Measurements from ENCODE around the gene SNORC.
A peak's percentile ranks its signal among the peaks of the same experiment; 100 is the strongest.
"Not testable (repeated sequence)": the region's sequence is repeated elsewhere in the genome, so short reads cannot be mapped to it uniquely, and the experiment has no call there.

SNORC gene

DNA sequence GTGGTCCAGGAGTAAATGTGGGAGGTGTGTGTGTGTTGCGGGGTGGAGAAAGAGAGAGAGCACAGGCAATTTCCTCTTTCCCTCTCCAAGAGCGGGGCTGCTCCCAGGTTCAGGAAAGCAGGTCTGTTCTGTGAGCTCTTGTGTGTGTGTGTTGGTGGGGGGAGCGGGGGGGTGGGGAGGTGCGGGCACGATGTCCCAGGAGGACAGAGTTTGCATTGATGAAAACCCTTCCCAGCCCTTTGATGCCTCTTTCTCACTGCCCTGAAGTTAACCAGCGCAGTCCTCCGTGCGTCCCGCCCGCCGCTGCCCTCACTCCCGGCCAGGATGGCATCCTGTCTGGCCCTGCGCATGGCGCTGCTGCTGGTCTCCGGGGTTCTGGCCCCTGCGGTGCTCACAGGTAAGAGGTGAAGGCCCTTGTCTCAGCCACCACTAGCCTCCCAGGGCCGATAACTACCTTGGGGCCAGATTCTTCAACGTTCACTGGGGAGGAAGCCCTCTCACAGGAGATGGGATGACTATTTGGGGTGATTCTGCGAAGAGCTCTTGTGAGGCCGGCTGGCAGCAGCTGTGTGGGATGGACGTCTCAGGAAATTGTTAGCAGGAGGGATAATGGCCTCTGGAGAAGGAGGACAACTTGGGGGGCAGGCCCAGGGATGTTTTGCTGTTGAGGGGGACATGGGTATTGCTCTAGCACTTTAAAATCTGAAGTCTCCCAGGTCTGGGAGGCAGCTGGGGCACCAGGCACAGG, at the start of gene SNORC:
Gene SNORC (plus strand): TSS at position 247 of the 748 bp plus-strand sequence. CDS start 78 bp downstream, at position 325.
- DNase-seq = no peak

DNA sequence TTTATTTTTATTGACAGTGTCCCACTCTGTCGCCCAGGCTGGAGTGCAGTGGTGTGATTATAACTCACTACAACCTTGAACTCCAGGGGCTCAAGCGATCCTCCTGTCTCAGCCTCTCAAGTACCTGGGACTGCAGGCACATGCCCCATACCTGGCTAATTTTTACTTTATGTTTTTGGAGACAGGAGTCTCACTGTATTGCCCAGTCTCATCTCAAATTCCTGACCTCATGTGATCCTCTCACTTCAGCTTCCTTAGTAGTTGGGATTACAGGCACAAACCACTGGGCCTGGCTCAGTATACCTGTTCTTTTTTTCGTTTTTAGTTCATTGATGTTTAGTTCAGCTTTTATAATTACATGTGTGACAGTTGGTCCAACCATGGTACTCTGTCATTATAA, 40.1 kb upstream of the SNORC start:
- DNase-seq = no peak

DNA sequence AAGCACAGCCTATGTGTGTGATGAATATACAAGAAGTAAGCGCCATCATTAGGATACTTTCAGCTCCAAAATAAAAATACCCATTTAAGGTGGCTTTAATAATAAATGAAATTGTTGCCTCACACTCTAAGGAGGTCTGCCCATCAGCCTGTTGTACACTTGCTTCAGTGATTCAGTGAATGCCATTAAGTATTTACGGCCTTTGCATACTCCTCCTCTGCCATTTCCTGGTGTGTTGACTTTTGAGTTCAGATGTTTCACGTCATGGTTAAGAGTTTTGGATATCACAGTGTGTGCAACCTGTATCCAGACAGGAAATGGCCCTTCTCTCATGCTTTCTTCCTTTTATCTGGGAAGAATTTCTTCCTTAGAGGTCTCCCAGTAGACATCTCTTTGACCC, 38.6 kb upstream of the SNORC start:
- DNase-seq = no peak

DNA sequence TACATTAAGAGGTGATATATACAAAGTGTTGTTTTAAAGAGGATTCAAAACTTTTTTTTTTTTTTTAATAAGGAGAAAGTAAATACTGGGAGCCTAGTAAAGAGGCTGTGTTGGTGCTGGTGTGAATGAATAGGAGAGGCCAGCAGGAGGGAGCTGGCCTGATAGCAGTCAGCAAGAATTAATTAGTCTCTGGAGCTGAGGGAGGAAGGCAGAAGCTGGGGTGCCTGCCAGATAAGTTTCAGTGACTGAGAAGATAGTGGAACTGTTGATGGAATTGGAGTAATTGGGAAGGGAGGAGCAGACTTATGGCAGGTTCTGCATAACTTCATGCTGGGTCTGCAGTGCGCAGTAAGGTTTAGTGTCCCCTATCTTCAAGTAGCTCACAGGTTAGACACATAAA, 36.2 kb upstream of the SNORC start:
- no peak for DNase-seq

DNA sequence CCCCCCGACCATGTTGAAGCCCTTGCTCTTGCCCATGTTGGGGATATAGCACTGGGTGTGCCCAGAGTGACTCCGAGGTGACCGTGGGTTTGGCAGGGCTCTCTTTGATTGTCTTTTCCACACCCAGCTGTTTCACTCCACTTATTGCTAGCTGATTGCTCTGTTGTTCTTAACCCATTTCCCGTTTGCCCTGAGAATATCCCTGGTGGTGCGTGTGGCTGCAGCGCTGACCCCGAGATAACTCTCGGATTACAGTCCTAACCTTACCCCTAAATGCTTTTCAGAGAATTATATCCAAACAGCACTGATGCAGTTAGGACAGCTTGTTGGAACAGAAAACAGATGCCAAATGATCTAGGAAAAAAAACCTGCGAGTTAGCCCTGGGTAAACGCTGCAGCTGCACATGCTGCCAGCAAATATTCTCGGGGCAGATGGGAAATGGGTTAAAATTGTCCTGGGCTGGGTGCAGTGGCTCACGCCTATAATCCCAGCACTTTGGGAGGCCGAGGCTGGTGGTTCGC, 34.3 kb upstream of the SNORC start:
- DNase-seq = peak; percentile 74

DNA sequence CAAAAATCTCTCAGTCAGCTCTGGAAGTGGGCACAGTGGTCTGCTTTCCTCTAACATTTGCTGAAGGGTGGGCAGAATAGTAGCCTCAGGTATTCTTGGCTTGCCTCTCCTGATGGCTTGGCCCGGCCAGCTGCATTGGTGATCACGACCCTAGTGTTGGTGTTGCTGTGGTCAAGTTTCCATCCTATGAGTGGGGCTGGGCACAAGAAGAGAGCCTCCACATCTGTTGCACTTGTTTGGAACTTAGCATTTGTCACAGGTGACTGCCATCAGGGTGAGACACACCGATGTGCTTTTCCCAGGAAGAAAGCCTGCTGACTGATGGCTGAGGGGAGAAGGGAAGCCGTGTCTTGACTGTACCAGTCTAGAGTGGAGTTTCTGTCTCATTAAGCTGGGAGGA, 33.1 kb upstream of the SNORC start:
- no peak for DNase-seq

DNA sequence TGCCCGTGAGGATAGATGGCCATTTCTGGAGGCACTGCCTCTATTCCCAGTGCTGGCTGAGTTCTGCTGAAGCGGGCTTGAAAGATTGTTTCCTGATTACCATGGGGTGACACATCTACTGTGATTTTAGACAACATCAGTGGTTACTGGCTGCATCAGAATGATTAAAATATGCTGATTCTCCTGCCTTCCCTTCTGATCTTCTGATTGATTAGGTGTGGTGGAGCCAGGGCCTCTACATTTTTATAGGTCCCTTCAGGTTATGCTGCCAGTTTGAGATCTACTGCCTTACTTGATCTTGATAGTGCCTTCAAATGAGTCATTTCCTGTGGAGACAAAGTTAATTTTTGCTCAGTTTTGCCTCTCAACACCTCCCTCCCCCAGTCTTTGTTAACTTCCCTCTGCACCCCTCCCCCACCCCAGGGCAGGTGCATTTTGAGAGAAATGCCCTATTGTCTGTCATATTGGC, 31.6 kb upstream of the SNORC start:
- no peak for DNase-seq

DNA sequence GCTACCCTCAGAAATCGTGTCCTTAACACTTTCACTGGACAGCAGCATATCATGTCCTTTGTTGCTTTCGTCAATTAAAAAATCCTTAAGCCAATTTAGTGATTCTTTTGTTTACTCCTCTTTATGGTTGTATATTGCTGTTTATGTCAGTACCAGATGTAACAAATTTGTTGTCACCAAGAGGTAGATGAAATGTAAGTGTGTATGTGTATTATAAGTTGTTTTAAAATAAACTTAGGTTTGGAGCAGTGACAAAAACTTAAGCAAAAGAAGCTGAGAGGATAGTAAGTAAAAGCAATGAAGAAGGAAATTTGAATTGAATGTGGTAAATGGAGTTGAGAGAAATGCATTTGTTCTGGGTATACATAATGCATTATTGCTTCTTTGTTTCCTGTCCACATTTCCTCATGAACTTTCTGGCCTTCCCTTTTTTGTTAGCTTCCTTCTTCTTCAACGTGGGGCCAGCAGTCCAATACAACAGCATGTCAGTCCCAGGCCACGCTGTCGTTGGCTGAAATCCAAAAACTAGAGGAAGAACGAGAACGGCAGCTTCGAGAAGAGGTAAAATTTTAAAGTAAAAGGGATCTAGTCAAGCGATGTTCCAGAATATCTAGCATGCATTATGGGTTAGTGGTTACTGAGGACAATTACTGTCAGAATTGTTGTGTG, 30.5 kb upstream of the SNORC start:
- no peak for DNase-seq

DNA sequence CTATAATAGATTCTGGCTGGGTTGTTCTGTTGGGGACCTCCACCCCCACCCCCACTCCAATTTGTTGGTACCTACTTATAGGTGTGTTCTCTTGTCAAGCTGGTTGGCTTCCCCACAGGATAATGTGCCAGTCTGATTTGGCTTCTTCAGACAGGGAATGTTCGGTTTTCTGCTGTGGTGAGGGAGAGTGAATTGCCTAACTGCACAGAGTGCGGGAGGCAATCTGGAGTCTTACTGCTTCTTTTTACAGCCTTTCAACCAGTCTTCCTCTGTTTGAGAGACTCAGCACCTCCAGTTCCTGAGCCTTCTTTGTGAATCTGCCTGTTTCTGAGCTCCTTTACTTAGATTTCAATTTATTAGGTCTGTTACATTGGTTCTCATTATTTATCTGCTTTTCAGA, 27.4 kb upstream of the SNORC start:
- DNase-seq = no peak

DNA sequence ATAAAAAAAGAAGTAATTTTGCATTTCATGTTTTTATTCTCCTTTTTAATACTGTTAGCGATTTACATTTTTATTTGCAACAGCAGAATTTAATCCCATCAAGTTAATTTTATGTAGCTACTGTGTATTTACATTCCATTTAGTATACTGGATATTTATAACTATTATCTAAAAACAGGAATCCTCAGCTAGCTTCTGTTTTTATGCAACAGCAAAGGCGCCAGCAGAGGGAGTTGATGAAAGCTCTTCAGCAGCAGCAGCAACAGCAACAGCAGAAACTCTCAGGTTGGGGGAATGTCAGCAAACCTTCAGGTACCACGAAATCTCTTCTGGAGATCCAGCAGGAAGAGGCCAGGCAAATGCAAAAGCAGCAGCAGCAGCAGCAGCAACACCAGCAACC, 26.2 kb upstream of the SNORC start:
- no peak for DNase-seq

DNA sequence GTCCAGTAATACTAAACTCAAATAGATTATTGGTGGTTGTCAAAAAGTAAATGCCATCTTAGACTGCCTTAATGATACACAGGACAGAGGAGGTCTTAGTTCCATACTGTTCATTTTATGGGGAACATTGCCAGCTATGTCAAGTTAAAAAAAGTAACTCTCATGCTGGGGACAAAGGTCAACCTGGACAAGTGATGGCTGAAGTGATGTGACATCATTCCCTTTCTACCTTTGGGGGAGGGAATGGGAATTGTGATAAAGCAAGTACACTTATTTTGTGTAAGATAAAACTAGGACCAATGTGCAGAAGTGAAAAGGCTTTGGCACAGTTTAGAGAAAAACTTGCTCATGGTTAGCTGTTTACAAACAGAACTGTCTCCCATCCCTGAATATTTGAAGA, 24.0 kb upstream of the SNORC start:
- DNase-seq = no peak

DNA sequence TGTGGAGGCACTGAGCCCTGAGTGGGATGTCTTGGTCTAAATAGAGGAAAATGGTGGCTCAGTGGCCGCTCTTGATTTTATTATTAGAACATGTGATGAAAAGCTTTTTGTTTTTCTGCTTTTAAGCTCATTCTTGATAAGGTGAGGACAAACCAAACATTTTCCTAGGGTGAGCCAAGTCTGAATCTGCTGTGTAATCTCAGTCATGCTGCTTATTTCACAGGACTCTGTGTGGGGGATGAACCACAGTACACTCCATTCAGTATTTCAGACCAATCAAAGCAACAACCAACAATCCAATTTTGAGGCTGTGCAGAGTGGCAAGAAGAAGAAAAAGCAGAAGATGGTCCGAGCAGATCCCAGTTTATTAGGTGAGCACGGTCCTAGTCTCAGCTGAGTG, 20.0 kb upstream of the SNORC start:
- DNase-seq = no peak

DNA sequence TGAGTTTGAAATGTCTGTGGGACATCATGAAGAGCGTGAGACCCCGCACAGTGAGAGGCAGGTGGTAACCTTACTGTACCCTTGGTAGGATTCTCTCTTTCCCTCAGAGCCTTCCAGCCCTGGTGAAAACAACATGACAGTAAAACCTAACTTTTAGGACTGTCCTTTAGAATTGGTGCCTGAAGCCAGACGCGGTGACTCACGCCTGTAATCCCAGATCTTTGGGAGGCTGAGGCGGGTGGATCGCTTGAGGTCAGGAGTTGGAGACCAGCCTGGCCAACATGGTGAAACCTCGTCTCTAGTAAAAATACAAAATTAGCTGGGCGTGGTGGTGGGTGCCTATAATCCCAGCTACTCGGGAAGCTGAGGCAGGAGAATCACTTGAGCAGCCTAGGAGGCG, 18.0 kb upstream of the SNORC start:
- DNase-seq = not testable (repeated sequence)

DNA sequence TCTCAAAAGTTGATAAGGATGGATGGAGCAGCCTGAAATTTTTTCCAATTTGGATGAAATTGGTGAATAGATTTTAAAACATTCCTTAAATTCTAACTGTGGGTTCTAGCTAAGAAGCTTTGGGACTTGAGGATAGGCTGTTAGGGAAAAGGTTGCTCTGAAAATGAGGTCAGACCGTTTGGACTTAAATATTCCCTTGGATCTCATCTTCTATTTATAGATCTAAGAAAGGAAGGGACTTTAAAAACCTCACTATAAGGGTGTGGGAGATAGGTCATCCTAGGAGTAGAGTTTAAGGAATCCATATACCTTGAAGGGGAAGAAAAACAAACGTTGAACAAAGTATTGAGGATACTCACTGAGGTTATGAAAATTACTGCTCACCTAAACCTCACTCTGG, 17.4 kb upstream of the SNORC start:
- DNase-seq = no peak

DNA sequence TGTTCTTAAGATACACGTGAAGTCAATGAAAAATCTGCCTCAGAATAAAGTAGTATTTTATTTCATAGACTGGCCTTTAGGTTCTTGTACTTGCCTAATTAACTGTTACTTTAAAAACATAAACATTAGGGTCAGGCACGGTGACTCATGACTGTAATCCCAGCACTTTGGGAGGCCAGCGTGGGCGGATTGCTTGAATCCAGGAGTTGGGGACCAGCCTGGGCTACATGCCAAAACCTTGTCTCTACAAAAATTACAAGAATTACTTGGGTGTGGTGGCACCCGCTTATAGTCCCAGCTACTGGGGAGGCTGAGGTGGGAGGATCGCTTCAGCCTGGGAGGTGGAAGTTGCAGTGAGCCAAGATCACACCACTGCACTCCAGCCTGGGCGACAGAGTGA, 16.0 kb upstream of the SNORC start:
- no peak for DNase-seq

DNA sequence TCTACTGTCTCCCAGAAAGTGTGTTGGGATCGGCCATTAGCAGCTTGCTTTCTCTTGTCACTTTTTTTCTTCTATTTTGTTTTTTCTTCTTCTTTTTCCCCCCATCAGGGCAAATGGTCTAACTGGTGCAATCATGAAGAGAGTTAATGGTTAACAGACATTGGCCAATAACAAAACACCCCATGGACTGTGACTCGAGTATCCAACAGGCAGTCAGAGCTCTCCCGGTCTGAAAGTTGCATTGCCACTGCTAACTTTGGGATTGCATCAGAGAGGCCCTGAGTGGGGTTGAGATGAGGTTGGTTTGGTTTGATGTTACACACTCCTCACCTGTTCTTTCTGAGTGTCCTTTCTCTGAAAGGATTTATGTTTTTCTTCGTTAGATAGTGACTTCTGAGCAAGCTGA, 12.9 kb upstream of the SNORC start:
- DNase-seq = no peak

DNA sequence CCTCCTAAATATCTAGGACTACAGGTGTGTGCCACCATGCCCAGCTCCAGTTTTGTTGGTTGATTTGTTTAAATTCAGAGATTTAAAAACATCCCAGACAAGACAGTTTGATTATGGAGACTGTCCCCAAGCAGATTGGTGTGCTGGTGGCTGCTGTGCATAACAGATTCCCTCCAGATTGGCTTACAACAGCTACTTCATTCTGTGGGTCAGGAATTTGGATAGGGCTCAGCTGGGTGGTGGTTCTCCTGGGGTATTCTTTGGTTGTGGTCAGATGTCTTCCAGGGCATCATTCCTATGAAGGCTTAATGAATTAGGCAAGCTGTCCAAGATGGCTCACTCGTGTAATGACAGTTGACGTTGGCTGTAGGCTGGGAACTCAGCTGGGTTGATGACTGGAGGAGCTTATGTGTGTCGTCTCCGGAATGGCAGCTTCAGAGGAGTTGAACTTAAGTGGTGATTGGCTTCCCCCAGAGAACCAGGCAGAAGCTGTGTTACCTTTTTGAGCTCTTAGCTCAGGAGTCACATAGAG, 10.6 kb upstream of the SNORC start:
- no peak for DNase-seq

DNA sequence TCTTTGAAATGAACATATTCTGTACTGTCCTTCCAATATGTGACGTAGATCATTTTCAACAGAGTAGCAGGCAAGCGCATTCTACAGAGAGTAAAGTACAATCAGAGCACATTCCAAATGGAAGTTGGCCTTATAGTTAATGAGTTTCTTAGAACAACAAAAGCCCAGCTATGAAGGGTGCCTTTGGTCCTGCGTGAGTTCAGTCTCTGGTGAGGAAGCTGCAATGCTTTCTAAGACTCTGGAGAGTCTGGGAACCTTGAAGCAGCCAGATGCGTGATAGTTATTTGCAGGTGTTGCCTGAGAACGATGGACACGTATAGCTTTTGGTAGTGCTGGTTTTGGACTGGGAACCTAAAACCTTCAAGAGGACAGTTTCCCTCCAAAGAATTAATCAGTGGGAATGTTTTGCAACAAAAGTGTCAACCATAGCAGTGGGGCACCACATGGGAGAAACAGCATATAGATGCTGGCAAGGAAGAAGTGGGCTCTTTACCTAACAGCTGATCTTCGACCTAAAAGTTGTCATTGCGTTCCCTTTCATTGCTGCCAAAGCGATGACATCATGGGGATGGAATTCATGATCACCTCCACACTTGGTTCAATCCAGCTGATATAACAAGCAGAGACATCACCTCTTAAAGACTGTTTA, 9.3 kb upstream of the SNORC start:
- no peak for DNase-seq

DNA sequence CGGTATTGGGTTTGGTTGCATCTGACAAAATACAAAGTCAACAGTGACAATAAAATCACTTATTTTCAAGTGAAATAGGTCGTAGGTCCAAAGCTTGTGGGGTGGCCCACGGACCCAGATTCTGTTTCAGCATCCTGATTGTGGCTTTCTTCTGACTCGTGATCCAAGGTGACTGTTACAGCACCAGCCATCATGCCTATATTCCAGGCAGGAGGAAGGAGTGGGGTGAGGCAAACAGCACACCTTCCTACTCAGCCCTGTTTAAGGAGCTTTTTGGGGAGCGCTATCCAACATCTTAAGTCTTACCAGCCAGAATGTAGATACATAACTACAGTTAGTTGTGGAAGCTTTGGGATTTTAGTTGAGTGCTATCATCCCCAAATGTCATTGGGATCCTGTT, 8.7 kb upstream of the SNORC start:
- DNase-seq = no peak

DNA sequence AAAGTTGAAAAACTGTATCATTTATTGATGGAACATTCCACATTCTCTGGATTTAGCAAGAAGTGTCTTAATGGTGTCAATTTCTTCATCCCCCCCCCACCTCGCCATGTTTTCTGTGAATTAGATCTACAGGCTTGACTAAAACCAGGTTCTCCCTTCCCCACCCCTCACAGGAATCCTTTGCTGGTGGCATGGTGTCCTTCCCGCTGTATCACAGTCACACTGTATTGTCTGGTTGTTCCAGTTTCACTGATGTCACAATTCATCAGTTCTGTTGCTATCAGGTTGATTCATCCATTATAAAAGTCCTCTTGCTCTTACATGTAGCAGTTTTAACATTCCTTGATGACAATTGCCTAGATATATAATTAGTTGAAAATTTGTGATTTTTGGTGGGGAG, 6.1 kb upstream of the SNORC start:
- no peak for DNase-seq

DNA sequence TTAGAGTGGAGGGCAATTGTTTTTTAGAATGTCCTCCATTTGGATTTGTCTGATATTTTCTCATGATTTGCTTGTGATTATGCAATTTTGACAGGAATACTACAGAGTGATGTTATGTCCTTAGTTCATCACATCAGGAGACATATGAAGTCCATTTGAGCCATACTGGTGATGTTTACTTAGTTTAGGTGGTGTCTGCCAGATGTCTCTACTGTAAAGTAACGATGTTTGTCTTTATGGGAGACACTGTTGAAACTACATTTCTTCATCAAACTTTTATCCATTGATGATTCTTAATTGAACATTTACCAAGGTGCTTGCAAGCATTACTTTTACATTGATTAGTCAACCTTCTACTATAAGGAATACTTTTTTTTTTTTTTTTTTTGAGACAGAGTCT, 4.9 kb upstream of the SNORC start:
- DNase-seq = no peak

DNA sequence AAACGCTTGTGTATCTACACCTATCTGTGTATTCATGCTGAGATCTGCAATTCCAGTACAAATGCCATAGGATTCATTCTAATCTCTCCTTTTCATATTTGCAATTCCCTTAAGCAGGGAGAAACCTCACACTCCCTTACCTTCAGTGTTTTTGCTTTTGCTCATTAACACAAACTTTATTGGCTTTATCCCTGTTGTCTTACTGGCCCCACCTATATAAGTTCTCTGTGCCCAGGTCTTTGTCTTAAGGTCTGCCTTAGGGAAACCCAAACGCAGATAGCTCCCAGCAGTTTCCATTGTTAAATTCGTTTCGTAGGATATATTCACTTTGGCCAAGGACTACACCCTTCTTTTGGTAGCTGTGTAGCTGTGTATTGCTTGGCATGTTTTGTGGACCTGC, 4.0 kb upstream of the SNORC start:
- DNase-seq = no peak

DNA sequence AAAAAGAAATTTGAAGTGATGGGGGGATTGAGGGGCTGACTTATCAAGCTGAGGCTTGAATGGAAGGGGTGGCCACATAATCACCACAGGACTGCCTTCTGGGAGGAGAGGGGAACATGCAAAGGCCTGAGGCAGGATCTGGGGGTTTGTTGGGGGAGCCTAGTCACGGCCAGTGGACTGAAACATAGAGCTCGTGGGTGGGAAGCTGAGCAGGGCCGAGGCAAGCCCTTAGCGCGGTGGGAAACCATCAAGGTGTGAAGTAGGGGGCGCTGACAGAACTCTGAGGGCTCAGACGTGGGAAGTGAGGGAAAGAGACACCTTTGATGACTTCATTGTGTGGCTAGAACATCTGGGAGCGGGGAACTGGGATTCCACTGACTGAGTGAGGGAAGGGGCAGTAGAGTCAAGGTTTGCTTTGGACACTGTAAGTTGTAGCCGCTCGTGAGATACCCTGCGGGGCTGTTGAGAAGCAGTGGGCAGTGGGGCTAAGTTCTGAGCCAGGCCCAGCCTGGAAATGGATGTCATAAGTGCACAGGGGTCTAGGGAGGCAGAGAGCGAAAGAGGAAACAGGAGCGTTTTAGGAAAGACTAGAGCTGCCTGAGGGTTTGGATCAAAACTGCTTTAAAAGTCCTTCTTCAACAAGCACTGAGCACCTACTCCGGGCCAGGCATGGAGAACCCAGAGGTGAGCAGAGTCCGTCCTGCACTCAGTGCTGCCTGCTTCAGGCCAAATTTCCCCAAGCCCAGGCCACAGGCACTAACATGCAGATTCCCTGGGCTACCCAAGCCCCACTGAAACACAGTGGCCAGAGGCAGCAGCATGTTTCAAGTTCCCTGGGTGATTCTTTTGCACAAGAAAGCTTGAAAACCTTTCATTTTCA, 686 bp upstream of the SNORC start:
- no peak for DNase-seq

Measured in NCI-H1694 treated with DMSO at 0.1 percent for 48 hours (cell line).